Panc1 (cell line): ENCODE results near the gene KMT2C. TPM values are rescaled to one million over a fixed set of nuclear protein-coding genes. Genes with fewer than 3 reads are reported as not detected.

Experiments
- ATAC-seq: fragments of 200-7000 bp; cut with Tn5 transposase; 2 replicates; pipeline ENCODE4 v1.9.1; 2020; ENCODE audit warnings: mild to moderate bottlenecking, moderate library complexity
- BruUV-seq: library from RNA; stranded (reverse); fragments of 400-500 nt; replicated peaks from 2 replicates; lab custom pipeline; 2021; lab: Mats Ljungman, UMichigan
- CTCF ChIA-PET: fragments of 300-600 bp; sonication (Branson Sonifier 250); formaldehyde crosslinking; loops from one replicate; lab custom pipeline; 2022; ENCODE audit warnings: antibody characterized with exemption; lab: Charles Lee
- POLR2A ChIA-PET: fragments of 300-600 bp; sonication (Branson Sonifier 250); formaldehyde crosslinking; loops from one replicate; lab custom pipeline; 2022; ENCODE audit warnings: antibody characterized with exemption; lab: Charles Lee
- DNase-seq: peaks from one replicate; pipeline ENCODE4 v3.0.0-alpha.2; 2010; ENCODE audit warnings: low read depth, low spot score
- H3K27ac ChIP-seq: 2 replicates; pipeline ENCODE4 v1.5.1; 2011; ENCODE audit warnings: mild to moderate bottlenecking, low read length, inconsistent platforms
- H3K27me3 ChIP-seq: fragments of 200-500 bp; sonication (Bioruptor generic); 2 replicates; pipeline ENCODE4 v1.6.0; 2014; ENCODE audit warnings: low read length, inconsistent platforms; ENCODE audit not compliant: control insufficient read depth, insufficient read depth
- H3K36me3 ChIP-seq: fragments of 200-500 bp; sonication (Bioruptor generic); 2 replicates; pipeline ENCODE4 v1.5.1; 2014; ENCODE audit warnings: inconsistent platforms, mild to moderate bottlenecking, low read length, moderate library complexity; ENCODE audit not compliant: control insufficient read depth, insufficient read depth
- H3K4me1 ChIP-seq: 2 replicates; pipeline ENCODE4 v1.5.1; 2011; ENCODE audit warnings: inconsistent platforms, mild to moderate bottlenecking, low read length, moderate library complexity; ENCODE audit not compliant: control insufficient read depth, insufficient read depth
- H3K4me3 ChIP-seq, 2 experiments: 2 replicates each; pipeline ENCODE4 v1.5.1; 2011 to 2012; ENCODE audit warnings: low read depth in 2 of 2, low read length in 2 of 2, mild to moderate bottlenecking in 2 of 2, inconsistent platforms in 1 of 2, moderate library complexity in 1 of 2
- H3K9me3 ChIP-seq: fragments of 200-500 bp; sonication (Bioruptor generic); 2 replicates; pipeline ENCODE4 v1.5.1; 2014; ENCODE audit warnings: low read depth, mild to moderate bottlenecking, inconsistent platforms, low read length, moderate library complexity; ENCODE audit not compliant: control insufficient read depth, insufficient read depth
- POLR2AphosphoS5 ChIP-seq: IDR thresholded peaks from 2 replicates; pipeline ENCODE4 v1.6.1; 2012; ENCODE audit warnings: mild to moderate bottlenecking, low read depth, low read length, moderate library complexity
- SIN3A ChIP-seq: IDR thresholded peaks from 2 replicates; pipeline ENCODE4 v1.6.1; 2012; ENCODE audit warnings: low read depth, mild to moderate bottlenecking, low read length, moderate library complexity, borderline replicate concordance; ENCODE audit not compliant: insufficient read depth
- TCF7L2 ChIP-seq: IDR thresholded peaks from 2 replicates; pipeline ENCODE4 v1.6.1; 2011; ENCODE audit warnings: mild to moderate bottlenecking, low read depth, low read length, inconsistent platforms
- in situ Hi-C: cut with HindIII; loops from 2 replicates; pipeline ENCODE4 v1.10.0; 2016; ENCODE audit warnings: low sequenced_read_pairs, low pct_unique_long_range_greater_than_20kb
- intact Hi-C: fragments of 100-400 bp; cut with micrococcal nuclease; formaldehyde crosslinking; loops from one replicate; pipeline ENCODE4 v1.10.0; 2022; ENCODE audit not compliant: unreplicated experiment
- total RNA-seq: library from RNA; stranded (reverse); gene quantifications from one replicate; pipeline ENCODE4 v1.2.1, GENCODE V29; 2021; ENCODE audit not compliant: unreplicated experiment
- TF ChIP-seq, protein P1 (sequence below): fragments of 450-650 bp; IDR thresholded peaks from 2 replicates; pipeline ENCODE4 v1.5.1; 2017; ENCODE audit warnings: mild to moderate bottlenecking
- TF ChIP-seq, protein P2 (sequence below), 2 experiments: IDR thresholded peaks; 2 replicates each; pipeline ENCODE4 v1.6.1; 2011 to 2012; ENCODE audit warnings: low read depth in 2 of 2, control low read depth in 1 of 2, low read length in 1 of 2, mild to moderate bottlenecking in 1 of 2, moderate library complexity in 1 of 2; ENCODE audit not compliant: insufficient read depth in 1 of 2

KMT2C gene
- total RNA-seq, 1 experiment from 2014 or later: 42.5 TPM

DNA sequence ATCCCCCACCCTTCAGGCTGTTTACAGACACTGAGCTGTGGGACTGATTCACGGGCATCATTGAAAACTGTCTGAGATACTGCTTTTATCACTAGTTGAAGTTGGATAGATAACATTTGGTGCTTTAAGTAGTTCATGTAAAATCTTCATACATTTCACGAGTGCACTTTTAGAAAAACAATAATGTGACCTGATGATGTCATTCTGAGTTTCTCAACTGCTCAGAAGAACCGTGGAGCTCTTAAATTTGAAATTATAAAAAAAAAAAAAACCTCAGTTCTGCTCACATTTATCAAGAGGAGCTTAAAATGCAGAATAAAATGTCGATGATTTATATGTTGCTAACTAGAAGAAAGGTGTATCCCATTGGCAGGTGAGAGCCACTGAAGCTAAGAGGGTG is 328.8 kb downstream of the KMT2C start:
- no peaks in the 10 kb centered on the region for H3K27me3 ChIP-seq
- H3K4me3 ChIP-seq: no peak overlapping the region
- H3K36me3 ChIP-seq: 0 out of 2 replicates have a peak, but pooled peaks cover 7% of the 10 kb centered on the region
- DNase-seq (no peak), ATAC-seq (no peak)
- intact Hi-C loops: no loop called here
- no peak overlapping the region for H3K27ac ChIP-seq
- no TSS peak for BruUV-seq
- H3K4me1 ChIP-seq: no peaks in the 10 kb centered on the region
- CTCF ChIA-PET: no interaction called here
- in situ Hi-C loops: no loop called here
- H3K9me3 ChIP-seq: no peaks in the 10 kb centered on the region
- POLR2A ChIA-PET: interaction anchor here (0.6 kb wide), 1 partner anchor 357 kb away, joined by 6 read pairs; no protein-coding TSS in a partner anchor
- TF ChIP-seq TCF7L2: no peak
- TF ChIP-seq, protein P1, sequence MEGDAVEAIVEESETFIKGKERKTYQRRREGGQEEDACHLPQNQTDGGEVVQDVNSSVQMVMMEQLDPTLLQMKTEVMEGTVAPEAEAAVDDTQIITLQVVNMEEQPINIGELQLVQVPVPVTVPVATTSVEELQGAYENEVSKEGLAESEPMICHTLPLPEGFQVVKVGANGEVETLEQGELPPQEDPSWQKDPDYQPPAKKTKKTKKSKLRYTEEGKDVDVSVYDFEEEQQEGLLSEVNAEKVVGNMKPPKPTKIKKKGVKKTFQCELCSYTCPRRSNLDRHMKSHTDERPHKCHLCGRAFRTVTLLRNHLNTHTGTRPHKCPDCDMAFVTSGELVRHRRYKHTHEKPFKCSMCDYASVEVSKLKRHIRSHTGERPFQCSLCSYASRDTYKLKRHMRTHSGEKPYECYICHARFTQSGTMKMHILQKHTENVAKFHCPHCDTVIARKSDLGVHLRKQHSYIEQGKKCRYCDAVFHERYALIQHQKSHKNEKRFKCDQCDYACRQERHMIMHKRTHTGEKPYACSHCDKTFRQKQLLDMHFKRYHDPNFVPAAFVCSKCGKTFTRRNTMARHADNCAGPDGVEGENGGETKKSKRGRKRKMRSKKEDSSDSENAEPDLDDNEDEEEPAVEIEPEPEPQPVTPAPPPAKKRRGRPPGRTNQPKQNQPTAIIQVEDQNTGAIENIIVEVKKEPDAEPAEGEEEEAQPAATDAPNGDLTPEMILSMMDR: no peak
- TF ChIP-seq SIN3A: no peak

DNA sequence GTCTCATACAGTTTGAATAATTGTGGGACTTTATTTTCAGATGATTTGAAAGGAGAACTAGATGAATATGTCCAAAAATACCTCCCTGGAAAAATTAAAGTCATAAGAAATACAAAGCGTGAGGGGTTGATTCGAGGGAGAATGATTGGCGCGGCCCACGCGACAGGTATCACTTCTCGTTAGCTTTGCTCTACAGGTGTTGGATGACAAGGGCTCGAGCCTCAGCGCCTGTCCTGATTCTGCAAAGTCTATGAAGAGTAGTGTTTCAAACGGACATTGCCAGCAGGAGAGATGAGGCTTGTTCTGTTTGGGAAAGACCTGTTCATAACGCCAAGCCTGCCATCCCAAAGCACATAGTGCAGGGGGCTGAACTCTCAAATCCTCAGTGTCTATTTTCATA is 330.6 kb downstream of the KMT2C start:
- ATAC-seq (no peak), DNase-seq (no peak)
- no TSS peak for BruUV-seq
- Histone ChIP-seq H3K4me1 (no peaks in the 10 kb centered on the region), H3K27me3 (no peaks in the 10 kb centered on the region), H3K27ac (no peak overlapping the region), H3K36me3 (0 out of 2 replicates have a peak, but pooled peaks cover 7% of the 10 kb centered on the region), H3K9me3 (no peaks in the 10 kb centered on the region), H3K4me3 (no peak overlapping the region)
- intact Hi-C loops: no loop called here
- in situ Hi-C loops: no loop called here
- CTCF ChIA-PET: no interaction called here
- POLR2A ChIA-PET: no interaction called here
- TF ChIP-seq SIN3A (no peak), TCF7L2 (no peak), POLR2AphosphoS5 (no peak)
- TF ChIP-seq, protein P2, sequence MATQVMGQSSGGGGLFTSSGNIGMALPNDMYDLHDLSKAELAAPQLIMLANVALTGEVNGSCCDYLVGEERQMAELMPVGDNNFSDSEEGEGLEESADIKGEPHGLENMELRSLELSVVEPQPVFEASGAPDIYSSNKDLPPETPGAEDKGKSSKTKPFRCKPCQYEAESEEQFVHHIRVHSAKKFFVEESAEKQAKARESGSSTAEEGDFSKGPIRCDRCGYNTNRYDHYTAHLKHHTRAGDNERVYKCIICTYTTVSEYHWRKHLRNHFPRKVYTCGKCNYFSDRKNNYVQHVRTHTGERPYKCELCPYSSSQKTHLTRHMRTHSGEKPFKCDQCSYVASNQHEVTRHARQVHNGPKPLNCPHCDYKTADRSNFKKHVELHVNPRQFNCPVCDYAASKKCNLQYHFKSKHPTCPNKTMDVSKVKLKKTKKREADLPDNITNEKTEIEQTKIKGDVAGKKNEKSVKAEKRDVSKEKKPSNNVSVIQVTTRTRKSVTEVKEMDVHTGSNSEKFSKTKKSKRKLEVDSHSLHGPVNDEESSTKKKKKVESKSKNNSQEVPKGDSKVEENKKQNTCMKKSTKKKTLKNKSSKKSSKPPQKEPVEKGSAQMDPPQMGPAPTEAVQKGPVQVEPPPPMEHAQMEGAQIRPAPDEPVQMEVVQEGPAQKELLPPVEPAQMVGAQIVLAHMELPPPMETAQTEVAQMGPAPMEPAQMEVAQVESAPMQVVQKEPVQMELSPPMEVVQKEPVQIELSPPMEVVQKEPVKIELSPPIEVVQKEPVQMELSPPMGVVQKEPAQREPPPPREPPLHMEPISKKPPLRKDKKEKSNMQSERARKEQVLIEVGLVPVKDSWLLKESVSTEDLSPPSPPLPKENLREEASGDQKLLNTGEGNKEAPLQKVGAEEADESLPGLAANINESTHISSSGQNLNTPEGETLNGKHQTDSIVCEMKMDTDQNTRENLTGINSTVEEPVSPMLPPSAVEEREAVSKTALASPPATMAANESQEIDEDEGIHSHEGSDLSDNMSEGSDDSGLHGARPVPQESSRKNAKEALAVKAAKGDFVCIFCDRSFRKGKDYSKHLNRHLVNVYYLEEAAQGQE (IDR thresholded peaks at IDR 0.05; ENCODE audit: insufficient read depth in 1 of 2, low read depth in 2 of 2, low read length in 1 of 2): no peak
- TF ChIP-seq, protein P1: no peak
